HG02885 (cell line): ENCODE data around the gene PLEKHA5.
"Not testable (repeated sequence)": the region's sequence is repeated elsewhere in the genome, so short reads cannot be mapped to it uniquely, and the experiment has no call there.

Experiments
- ATAC-seq: cut with Tn5 transposase; IDR thresholded peaks from one replicate; pipeline ENCODE4 v1.9.1; 2021; ENCODE audit warnings: mild to moderate bottlenecking; ENCODE audit not compliant: unreplicated experiment, poor library complexity

PLEKHA5 gene

DNA sequence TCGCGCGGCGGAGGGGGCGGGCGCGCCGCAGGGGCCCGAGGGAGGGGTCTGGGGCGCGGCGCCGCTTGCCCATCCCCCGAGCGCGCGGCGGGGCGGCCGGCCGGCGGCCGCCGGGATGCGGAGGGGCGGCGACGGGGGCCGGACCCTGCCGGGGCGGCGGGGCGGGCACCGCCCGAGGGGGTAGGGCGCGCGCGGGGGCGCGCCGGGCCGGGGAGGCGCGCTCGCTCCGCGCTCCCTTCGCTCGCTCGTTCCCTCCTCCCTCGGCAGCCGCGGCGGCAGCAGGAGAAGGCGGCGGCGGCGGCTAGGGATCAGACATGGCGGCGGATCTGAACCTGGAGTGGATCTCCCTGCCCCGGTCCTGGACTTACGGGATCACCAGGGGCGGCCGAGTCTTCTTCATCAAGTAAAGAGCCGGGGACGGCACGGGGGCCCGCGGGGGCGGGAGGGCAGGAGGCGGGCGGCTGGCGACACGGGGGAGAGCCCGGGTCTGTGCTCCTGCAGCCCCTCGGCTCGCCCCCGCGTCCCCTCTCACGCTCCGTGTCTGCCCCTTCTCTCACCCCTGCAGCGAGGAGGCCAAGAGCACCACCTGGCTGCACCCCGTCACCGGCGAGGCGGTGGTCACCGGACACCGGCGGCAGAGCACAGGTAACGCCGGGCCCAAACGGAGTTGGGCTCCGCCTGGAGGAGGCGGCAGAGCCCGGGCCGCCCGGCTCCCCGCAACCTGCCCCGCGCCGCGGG, at the start of gene PLEKHA5:
Gene PLEKHA5, plus strand, starts transcription at position 248 of the 738 bp plus-strand sequence. Its CDS starts 67 bp downstream, at position 315.
- ATAC-seq = no peak

DNA sequence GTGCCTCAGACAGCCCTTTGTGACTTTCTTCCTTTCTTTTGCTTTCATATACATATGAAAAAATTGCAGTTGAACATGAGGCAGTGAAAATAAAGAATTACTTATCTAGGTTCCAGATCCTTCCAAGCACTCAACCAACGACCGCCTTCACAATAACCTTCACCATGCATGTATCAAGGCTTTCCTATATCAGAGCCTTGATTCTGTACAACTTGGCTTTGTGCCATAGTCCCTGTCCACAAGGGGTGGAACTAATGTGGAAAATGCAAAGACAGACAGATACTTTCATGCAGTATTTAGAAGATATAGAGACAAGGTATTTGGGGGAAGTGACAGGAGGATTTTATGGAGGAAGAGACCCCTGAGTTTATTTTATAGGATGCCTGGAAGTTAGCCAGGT, 48.6 kb upstream of the PLEKHA5 start:
- no peak for ATAC-seq

DNA sequence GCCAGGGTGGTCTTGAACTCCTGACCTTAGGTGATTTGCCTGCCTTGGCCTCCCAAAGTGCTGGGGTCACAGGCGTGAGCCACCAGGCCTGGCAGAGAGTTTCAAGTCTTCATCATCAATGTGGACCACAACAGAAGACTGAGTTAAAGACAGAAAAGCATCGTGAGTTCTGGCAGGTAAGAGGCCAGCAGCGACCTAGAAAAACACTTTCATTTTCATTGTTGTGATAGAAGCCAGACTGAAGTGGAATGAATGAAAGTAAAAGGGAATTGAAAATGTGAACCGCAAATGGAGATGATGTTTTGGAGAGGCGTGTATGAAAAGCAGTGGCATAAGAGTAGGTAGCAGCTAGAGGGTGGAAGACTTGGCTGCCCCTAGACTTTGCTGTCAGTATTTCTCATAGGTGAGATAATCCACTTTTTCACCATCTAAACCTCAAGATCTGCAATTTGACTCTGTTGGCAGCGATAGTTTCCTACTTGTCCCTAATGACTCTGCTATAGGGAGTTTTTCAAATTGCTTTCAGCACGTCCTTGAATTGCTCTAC, 47.1 kb upstream of the PLEKHA5 start:
- ATAC-seq = no peak

DNA sequence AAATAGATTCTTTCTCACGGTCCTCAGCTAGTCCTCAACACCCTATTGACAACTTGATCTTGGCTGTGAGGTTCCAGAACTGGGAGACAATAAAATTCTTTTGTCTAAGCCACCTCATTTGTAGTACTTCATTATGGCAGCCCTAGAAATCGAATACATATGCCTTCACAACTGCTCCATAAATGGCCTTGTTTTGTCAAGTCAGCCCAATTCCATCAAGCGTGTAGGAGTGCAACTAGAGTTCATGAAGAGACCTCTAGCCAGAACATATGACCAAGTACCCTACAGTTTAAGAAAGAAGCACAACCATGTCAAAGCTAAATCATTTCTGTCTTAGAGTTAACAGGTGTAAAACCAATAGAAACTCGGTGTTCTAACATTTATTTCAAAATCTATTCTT, 45.0 kb upstream of the PLEKHA5 start:
- ATAC-seq = no peak

- no peak for ATAC-seq
These were observed 44.4 kb upstream of the PLEKHA5 start for GRCh38 chr12:19085090-19085489.

DNA sequence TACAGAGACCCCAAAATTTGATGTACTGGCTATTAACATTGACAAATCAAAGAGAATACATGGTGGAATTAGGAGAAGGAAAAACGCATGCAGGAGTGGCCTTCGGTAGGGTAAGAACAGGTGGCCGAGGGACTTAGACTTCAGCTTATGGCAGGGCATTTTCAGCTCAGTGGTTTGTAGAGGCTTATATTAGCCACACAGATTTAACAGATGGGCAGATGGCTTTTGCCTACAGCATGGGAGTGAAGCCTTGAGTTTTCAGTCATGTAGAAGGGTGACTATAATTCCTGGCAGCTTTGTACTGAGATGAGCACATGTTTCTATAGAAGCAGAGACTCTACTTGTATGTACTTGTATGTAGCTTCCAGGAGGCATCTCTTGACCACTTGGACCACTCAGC, 40.9 kb upstream of the PLEKHA5 start:
- no peak for ATAC-seq

- not testable (repeated sequence) for ATAC-seq
These were observed 37.1 kb upstream of the PLEKHA5 start for GRCh38 chr12:19092482-19092881.

DNA sequence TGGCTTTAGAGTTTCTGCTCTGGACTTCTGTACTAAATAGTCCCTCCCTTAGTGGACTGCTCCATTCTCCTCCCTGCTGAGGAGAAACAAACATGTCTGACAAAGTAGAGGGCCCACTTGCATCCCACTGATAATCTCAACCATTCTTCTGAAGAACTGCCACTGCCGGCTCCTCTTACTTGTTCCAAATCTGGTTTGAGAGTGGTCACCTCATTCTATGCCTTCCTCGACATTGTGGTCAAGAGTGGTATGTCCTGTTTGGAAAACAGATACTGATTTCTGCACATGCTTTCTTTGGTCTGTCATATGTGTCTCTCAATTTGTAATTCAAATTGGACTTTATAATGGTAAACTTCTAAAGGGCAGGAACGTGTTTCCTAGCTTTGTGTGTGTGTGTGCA, 36.3 kb upstream of the PLEKHA5 start:
- no peak for ATAC-seq

DNA sequence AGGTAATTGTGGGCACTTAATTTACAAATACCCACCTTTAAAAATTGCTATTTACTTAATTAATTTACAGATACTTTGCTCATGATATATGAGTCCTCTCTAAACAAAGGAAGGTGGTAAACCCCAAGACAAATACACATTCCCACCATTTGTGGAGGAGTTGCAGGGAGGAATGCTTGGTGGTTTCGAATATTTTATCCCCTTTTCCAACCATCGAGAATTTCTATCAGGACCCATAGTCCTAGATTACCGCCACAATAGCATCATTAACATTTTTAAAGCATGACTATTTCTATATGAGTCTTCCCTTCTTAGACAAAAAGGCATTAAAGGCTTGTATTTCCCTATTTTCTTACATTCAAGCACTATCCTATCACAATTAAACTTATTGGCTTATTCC, 34.2 kb upstream of the PLEKHA5 start:
- ATAC-seq = no peak

GRCh38 chr12:19095756-19096480, 33.6 kb upstream of the PLEKHA5 start:
- ATAC-seq = no peak

GRCh38 chr12:19105463-19105862, 24.1 kb upstream of the PLEKHA5 start:
- no peak for ATAC-seq

- no peak for ATAC-seq
These were observed 21.8 kb upstream of the PLEKHA5 start for GRCh38 chr12:19107750-19108149.

DNA sequence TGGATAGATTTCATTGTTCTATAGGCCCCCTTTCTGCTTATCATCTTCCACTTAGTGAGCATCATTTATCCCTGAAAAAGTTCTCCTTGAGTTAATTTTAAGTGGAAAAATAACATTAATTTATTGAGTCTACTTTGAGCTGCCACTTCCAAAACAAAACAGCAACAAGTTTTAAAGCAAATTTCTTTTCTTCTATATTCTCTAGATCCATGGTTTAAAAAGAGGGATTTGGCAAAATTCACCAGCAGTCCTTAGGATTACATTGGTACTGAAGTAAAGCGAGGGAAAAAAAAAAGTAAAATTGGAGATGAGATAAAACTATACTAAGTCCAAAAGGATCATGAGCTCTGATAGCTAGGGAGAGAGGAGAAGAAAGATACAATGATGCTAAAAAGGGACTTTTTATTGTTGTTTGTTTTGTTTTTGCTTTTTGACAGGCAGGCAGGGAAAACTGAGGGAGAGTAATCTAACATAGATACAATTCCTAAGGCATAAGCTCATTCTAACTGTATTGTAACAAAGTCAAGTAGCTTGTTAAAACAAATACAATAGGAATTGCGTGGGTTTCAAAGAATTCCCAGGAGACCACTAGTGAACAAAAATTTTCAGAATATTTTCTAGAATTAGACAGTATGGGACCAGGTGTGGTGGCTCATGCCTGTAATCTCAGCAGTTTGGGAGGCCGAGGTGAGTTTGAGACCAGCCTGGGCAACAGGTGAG, 19.2 kb upstream of the PLEKHA5 start:
- no peak for ATAC-seq

- no peak for ATAC-seq
These were observed 16.1 kb upstream of the PLEKHA5 start for GRCh38 chr12:19113464-19113863.

DNA sequence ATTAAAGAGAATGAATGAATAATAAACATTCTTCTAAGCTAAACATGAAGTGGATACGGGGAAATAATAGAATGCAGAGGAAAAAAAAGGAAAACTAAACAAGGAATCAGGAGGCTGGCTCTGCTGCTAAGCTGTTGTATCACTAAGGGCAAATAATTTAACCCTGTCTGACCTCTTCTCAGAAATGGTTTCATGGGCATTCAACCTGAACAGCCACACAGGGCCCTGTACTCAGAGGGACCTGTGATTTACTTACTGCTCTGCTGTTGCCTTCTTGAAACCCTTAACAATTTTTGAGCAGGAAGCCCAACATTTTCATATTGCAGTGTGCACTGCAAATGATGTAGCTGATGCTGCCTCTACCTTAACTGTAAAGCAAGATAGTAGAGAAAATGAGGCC, 14.2 kb upstream of the PLEKHA5 start:
- ATAC-seq = no peak

- ATAC-seq = no peak
These were observed 10.1 kb upstream of the PLEKHA5 start for GRCh38 chr12:19119440-19119839.

DNA sequence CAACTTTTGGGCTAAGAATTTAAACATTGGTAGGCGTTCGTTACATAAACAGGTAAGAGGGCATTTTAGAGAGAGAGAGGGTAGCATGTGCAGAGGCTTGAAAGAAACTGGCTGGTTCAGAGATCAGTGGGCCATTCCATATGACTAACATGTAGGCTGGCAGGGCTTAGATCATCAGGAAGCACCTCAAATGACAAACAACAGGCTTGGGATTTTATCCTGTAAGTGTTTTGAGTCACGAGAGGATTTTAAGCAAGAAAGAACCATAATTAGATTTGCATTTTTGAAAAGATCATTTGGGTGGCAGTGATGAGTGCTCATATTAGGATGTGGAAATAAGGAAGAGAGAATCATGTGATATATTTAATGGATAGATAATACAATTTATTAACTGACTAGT, 8.7 kb upstream of the PLEKHA5 start:
- no peak for ATAC-seq

- no peak for ATAC-seq
These were observed 8.0 kb upstream of the PLEKHA5 start for GRCh38 chr12:19121449-19122018.

GRCh38 chr12:19125325-19125724, 4.2 kb upstream of the PLEKHA5 start:
- no peak for ATAC-seq

- no peak for ATAC-seq
These were observed 2.3 kb upstream of the PLEKHA5 start for GRCh38 chr12:19127270-19127669.

- no peak for ATAC-seq
These were observed 1.0 kb upstream of the PLEKHA5 start for GRCh38 chr12:19128485-19128884.
